ENCODE measurements around the gene MYO1C.

The MYO1C gene

GRCh38 chr17:1522626-1523025 lies 30.1 kb upstream of the MYO1C start:
- TF ChIP-seq Cebpa-rat (IDR thresholded peaks at IDR 0.05): no peak
- H3K27ac ChIP-seq: no peak overlapping the region
- no peaks in the 10 kb centered on the region for H3K27me3 ChIP-seq
- H3K9ac ChIP-seq: peak overlapping the region; percentile 20; the same call in 1 of the 2 replicates
- no peak overlapping the region for H3K4me2 ChIP-seq
- no peaks in the 10 kb centered on the region for H3K9me3 ChIP-seq
- H3K36me3 ChIP-seq: peaks cover 92% of the 10 kb centered on the region
- peaks cover 9% of the 10 kb centered on the region for H3K4me1 ChIP-seq
- no peaks in the 10 kb centered on the region for H4K20me1 ChIP-seq
- H3K4me3 ChIP-seq: no peak overlapping the region

- no peak overlapping the region for H3K4me3 ChIP-seq
- H3K9ac ChIP-seq: 0 out of 2 replicates have a peak overlapping the region, but pooled peaks have one; percentile 8
- H3K9me3 ChIP-seq: no peaks in the 10 kb centered on the region
- no peaks in the 10 kb centered on the region for H3K27me3 ChIP-seq
- TF ChIP-seq Cebpa-rat (IDR thresholded peaks at IDR 0.05): no peak
- no peak overlapping the region for H3K4me2 ChIP-seq
- no peak overlapping the region for H3K27ac ChIP-seq
- peaks cover 13% of the 10 kb centered on the region for H3K4me1 ChIP-seq
- peaks cover 3% of the 10 kb centered on the region; the same call in 1 of the 2 replicates for H4K20me1 ChIP-seq
- peaks cover 78% of the 10 kb centered on the region for H3K36me3 ChIP-seq
Observed at GRCh38 chr17:1521086-1521640, 28.7 kb upstream of the MYO1C start.

DNA sequence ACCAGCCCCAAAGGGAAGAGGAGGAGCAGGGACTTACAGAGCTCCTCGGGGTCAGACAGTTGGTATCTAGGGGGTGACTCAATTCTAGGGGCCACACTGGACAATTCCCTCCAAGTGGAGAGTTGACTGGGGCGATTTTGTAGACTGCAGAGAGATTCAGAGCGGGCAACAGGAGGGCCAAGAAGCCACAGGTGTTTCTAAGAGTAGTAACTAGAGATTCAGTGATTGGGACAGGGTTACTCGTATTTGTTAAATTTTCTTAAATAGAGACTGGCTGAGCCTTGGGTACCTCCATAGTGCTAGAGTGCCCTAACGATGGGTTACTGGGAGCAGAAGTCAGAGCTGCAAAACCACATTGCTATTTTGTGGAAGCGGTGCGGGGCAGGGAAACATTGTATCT lies 27.2 kb upstream of the MYO1C start:
- Histone ChIP-seq H3K4me2 (no peak overlapping the region), H4K20me1 (peaks cover 16% of the 10 kb centered on the region; the same call in 1 of the 2 replicates), H3K4me3 (no peak overlapping the region), H3K27ac (no peak overlapping the region), H3K4me1 (peaks cover 26% of the 10 kb centered on the region), H3K9me3 (no peaks in the 10 kb centered on the region), H3K36me3 (peaks cover 63% of the 10 kb centered on the region), H3K9ac (no peak overlapping the region), H3K27me3 (no peaks in the 10 kb centered on the region)
- no peak for TF ChIP-seq Cebpa-rat (IDR thresholded peaks at IDR 0.05)

DNA sequence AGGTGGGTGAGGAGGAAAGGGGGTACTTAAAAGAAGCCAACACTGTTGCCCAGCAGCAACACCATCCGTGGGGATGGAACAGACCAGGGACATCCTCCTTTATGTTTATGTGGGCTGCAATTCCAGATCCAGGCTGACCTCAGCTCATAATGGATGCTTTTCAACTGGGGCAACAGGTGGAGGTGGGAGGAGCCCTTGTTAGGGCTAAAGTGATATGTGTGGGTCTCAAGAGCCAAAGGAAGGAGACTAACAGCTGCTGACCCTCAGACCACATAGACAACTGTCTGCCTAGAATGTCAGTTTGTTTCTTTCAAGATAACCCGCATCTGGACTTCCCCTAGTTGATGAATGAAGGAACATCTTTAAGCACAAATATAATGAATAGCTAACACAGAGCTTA lies 25.9 kb upstream of the MYO1C start:
- Histone ChIP-seq H4K20me1 (peaks cover 19% of the 10 kb centered on the region; the same call in 1 of the 2 replicates), H3K9me3 (no peaks in the 10 kb centered on the region), H3K4me1 (peaks cover 26% of the 10 kb centered on the region), H3K27me3 (no peaks in the 10 kb centered on the region), H3K4me2 (no peak overlapping the region), H3K9ac (no peak overlapping the region), H3K36me3 (peaks cover 56% of the 10 kb centered on the region), H3K4me3 (no peak overlapping the region), H3K27ac (no peak overlapping the region)
- TF ChIP-seq Cebpa-rat (IDR thresholded peaks at IDR 0.05): no peak

GRCh38 chr17:1516388-1517161 lies 24.1 kb upstream of the MYO1C start, which contains the start of gene INPP5K:
TSS of gene INPP5K (minus strand) at chr17:1516612. CDS start at chr17:1516499, 113 bp downstream.
- Histone ChIP-seq H4K20me1 (peaks cover 25% of the 10 kb centered on the region; the same call in 1 of the 2 replicates), H3K9ac (peak within 1 kb of the TSS; percentile 93), H3K27ac (peak within 1 kb of the TSS; percentile 89), H3K4me2 (peak within 1 kb of the TSS; percentile 97), H3K4me3 (peak within 1 kb of the TSS; percentile 96), H3K9me3 (no peaks in the 10 kb centered on the region), H3K27me3 (no peaks in the 10 kb centered on the region), H3K36me3 (peaks cover 57% of the 10 kb centered on the region), H3K4me1 (peaks cover 26% of the 10 kb centered on the region)
- no peak for TF ChIP-seq Cebpa-rat (IDR thresholded peaks at IDR 0.05)

DNA sequence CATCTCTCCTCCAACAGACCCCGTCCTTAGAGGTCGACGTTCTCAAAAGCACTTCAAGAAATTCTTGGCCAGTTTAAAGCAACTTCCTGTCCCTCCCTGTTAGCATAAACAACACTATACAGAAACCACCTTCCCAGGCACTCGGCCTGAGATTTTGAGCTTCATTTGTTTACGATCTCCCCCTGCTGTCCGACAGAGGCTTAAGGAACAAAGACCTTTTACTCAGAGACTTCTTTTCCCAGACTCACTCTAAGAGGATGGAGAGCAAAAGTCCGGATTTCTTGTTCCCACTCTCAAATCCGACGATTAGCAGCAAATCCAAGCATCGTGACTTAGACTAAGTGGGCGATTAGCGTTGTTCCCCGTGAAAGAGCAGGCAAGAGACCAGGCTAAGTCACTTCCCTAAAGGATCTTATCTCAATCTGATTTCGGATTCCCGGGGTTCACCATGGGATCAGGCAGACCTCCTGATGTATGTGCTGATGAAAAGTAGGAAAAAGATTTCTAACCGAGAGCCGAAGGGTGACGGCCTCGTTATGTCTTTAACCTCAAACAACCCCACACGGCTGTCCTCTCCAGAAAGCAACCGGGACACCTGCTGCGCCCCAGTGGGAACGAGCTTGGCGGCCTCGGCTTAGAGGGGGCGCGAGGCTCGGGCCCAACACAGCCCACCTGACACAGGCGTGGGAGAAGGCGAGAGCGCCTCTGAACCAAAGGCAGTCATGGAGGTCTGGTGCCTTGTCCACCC lies 23.3 kb upstream of the MYO1C start:
- Histone ChIP-seq H3K9ac (peak overlapping the region; percentile 93), H3K9me3 (no peaks in the 10 kb centered on the region), H3K4me2 (peak overlapping the region; percentile 97), H3K4me3 (peak overlapping the region; percentile 96), H3K4me1 (peaks cover 26% of the 10 kb centered on the region), H3K36me3 (peaks cover 56% of the 10 kb centered on the region), H3K27me3 (no peaks in the 10 kb centered on the region), H4K20me1 (peaks cover 25% of the 10 kb centered on the region; the same call in 1 of the 2 replicates), H3K27ac (peak overlapping the region; percentile 74)
- no peak for TF ChIP-seq Cebpa-rat (IDR thresholded peaks at IDR 0.05)

DNA sequence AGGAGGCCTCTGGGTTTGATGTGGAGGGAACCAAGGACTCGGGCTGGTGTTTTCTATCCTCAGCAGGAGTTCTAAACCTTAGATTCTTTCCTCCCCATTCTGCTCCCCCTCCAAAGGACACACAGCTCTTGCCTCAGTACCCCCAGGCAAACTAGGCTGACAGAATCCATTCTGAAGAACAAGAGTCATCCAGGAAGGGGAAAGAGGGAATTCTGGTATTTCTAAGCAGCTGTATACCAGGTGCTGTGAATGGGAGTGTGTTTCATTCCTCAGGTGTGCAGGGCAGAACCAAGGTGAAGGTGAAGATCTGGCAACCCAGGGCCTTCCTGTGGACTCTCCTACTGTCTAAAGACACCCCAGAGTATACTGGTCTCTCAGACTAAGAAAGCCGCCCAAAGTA lies 19.9 kb upstream of the MYO1C start:
- Histone ChIP-seq H3K4me3 (no peak overlapping the region), H3K27ac (no peak overlapping the region), H3K4me2 (no peak overlapping the region), H3K4me1 (peaks cover 14% of the 10 kb centered on the region), H3K27me3 (no peaks in the 10 kb centered on the region), H3K9ac (no peak overlapping the region), H3K36me3 (peaks cover 60% of the 10 kb centered on the region), H4K20me1 (peaks cover 25% of the 10 kb centered on the region; the same call in 1 of the 2 replicates), H3K9me3 (no peaks in the 10 kb centered on the region)
- no peak for TF ChIP-seq Cebpa-rat (IDR thresholded peaks at IDR 0.05)

DNA sequence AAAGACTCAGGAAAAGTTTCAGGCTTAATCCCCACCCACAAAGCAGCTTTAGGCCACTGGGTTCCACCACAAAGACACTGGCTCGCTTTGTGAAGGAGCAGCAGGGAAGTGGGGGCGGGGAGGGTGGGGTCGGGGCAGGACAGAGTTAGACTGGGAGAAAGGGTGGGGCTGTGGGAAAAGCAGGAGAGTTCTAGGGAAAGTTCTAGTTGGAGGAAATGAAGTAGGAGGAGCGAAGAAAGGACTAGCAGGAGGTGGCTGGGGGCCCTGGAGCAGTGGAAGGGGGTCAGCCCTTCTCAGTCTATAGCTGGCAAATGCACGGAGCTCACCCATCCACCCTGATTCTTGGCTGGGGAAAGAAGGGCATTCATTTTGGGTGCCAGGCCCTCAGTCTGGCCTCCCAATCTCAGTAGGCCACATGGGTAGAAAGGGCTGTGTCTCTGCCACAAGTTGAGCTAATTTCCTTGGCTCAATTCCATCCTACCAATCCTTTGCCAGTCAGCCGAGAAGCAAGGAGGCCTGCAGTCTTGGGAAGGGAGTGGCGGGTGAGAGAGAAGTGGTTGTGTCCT lies 19.4 kb upstream of the MYO1C start:
- H3K4me3 ChIP-seq: no peak overlapping the region
- no peak overlapping the region for H3K4me2 ChIP-seq
- no peaks in the 10 kb centered on the region for H3K9me3 ChIP-seq
- H3K36me3 ChIP-seq: peaks cover 65% of the 10 kb centered on the region
- no peak for TF ChIP-seq Cebpa-rat (IDR thresholded peaks at IDR 0.05)
- no peak overlapping the region for H3K9ac ChIP-seq
- H3K4me1 ChIP-seq: peaks cover 13% of the 10 kb centered on the region
- no peaks in the 10 kb centered on the region for H3K27me3 ChIP-seq
- H4K20me1 ChIP-seq: peaks cover 25% of the 10 kb centered on the region; the same call in 1 of the 2 replicates
- H3K27ac ChIP-seq: no peak overlapping the region

DNA sequence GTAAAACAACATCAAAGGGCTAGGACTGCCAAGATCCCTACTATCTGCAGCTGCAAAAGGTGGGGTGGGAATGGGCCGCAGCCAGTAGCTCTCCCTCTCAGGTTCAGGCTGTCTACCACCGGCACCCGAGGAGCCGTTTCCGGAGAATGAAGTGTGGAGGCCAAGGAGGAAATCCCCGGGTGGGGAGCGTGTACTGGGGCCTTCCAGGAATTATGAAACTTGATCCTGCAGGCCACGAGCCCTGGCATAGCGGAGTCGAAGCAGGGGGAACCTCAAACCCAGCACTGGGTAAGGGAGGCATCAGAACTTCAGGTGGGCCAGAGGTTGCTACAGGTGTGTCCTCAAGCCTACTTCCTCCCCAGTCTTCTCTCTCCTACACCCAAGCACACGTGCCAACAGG lies 18.8 kb upstream of the MYO1C start:
- Histone ChIP-seq H3K36me3 (peaks cover 70% of the 10 kb centered on the region), H3K27me3 (no peaks in the 10 kb centered on the region), H3K9me3 (no peaks in the 10 kb centered on the region), H3K4me1 (peaks cover 13% of the 10 kb centered on the region), H3K27ac (no peak overlapping the region), H4K20me1 (peaks cover 23% of the 10 kb centered on the region; the same call in 1 of the 2 replicates), H3K9ac (no peak overlapping the region), H3K4me2 (no peak overlapping the region), H3K4me3 (no peak overlapping the region)
- TF ChIP-seq Cebpa-rat (IDR thresholded peaks at IDR 0.05): no peak
